ENCODE results near the gene CDC25A.
"Not testable (repeated sequence)": the region's sequence is repeated elsewhere in the genome, so short reads cannot be mapped to it uniquely, and the experiment has no call there.

CDC25A gene

DNA sequence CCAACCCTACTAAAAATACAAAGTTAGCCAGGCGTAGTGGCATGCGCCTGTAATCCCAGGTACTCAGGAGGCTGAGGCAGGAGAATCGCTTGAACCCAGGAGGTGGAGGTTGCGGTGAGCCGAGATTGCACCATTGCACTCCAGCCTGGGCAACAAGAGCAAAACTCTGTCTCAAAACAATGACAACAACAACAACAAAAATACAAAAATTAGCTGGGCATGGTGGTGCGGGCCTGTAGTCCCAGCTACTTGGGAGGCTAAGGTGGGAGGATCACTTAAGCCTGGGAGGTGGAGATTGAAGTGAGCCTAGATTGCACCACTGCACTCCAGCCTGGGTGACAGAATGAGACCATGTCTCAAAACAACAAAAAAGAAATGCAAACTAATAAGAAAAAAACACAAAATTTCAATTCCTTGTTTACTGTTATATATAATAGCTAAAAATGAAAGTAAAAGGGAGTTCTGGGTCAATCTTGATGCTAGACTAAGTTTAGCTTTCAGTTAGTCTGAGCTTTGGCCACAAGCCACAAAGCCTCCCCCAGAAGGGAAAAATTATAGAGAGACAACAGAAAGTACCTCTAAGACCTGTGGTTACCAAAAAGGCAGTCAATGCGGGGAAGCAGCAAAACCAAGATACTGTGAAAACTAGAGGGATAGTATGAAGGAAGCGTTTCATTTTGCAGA is 76.0 kb downstream of the CDC25A start:
- not testable (repeated sequence) for DNase-seq (ENCODE audit: extremely low read depth in 1 of 2, low read depth in 1 of 2)

DNA sequence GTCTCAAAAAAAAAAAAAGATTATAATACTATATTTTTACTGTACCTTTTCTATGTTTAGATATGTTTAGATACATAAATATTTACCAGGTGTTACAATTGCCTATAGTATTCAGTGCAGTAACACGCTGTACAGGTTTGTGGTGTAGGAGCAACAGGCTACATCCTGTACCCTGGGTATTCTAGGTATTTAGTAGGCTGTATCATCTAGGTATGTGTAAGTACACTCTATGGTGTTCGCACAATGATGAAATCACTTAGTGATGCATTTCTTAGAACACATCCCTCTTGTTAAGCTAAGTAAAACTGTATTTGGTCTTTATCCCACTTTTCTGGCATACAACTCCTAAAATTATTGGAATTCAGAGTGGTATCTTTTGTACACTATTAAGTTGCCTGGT is 77.8 kb downstream of the CDC25A start:
- no peak for DNase-seq (ENCODE audit: extremely low read depth in 1 of 2, low read depth in 1 of 2)

DNA sequence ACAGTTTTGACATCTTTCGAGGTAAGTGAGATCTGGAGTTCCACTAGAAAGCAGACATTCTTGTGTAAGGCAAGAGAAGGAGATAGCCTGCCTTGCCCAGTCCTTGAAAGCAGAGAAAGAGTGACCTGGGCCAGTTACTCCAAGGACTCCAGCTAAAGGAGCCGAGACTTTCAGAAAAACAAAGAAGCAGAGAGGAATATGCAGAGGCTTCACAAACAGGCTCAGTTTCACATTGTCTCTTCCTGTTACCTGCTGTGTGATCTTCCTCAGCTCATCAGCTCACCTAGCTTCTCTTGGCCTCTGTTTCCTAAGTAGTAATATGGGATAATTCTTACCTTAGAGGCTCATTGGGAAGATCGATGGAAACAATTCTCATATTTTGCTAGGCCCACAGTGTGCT is 81.0 kb downstream of the CDC25A start:
- no peak for DNase-seq (ENCODE audit: extremely low read depth in 1 of 2, low read depth in 1 of 2)
